Measurements from ENCODE around the gene ASGR1.

Gene ASGR1

GRCh38 chr17:7179317-7180254 lies at the start of gene ASGR1:
Gene ASGR1 (minus strand): TSS chr17:7179370. CDS start chr17:7178563, 807 bp downstream.
- TF ChIP-seq ZBTB7A (IDR thresholded peaks at IDR 0.05; ENCODE audit: low read depth) (no peak), EP300 (IDR thresholded peaks at IDR 0.05; ENCODE audit: borderline replicate concordance) (no peak), FOXM1 (IDR thresholded peaks at IDR 0.05; ENCODE audit: borderline replicate concordance, low read depth) (no peak), TCF12 (IDR thresholded peaks at IDR 0.05; ENCODE audit: low read depth) (no peak), TEAD4 (IDR thresholded peaks at IDR 0.05) (no peak), TAF1 (IDR thresholded peaks at IDR 0.05; ENCODE audit: low read depth) (no peak), NFIC (IDR thresholded peaks at IDR 0.05) (no peak), CEBPB (IDR thresholded peaks at IDR 0.05) (no peak), USF1 (IDR thresholded peaks at IDR 0.05) (no peak), RAD21 (IDR thresholded peaks at IDR 0.05; ENCODE audit: low read depth) (no peak), CREB1 (IDR thresholded peaks at IDR 0.05; ENCODE audit: low read depth) (no peak), EGR1 (IDR thresholded peaks at IDR 0.05) (no peak), YY1 (IDR thresholded peaks at IDR 0.05; ENCODE audit: low read depth) (no peak), REST (IDR thresholded peaks at IDR 0.05; ENCODE audit: low read depth) (no peak), MAX (IDR thresholded peaks at IDR 0.05) (no peak)

- no peak for TF ChIP-seq CEBPB (IDR thresholded peaks at IDR 0.05)
Observed at GRCh38 chr17:7228920-7229319, 49.8 kb upstream of the ASGR1 start.

- TF ChIP-seq NFIC (IDR thresholded peaks at IDR 0.05) (no peak), EGR1 (IDR thresholded peaks at IDR 0.05) (no peak), MAX (IDR thresholded peaks at IDR 0.05) (no peak)
Observed at GRCh38 chr17:7226721-7227710, 47.8 kb upstream of the ASGR1 start.

GRCh38 chr17:7225711-7226331 lies 46.7 kb upstream of the ASGR1 start:
- no peak for TF ChIP-seq TAF1 (IDR thresholded peaks at IDR 0.05; ENCODE audit: low read depth)
- TF ChIP-seq RAD21 (IDR thresholded peaks at IDR 0.05; ENCODE audit: low read depth), result no peak
- TF ChIP-seq CEBPB (IDR thresholded peaks at IDR 0.05), result no peak

GRCh38 chr17:7224661-7225111 lies 45.5 kb upstream of the ASGR1 start:
- no peak for TF ChIP-seq RAD21 (IDR thresholded peaks at IDR 0.05; ENCODE audit: low read depth)
- TF ChIP-seq CREB1 (IDR thresholded peaks at IDR 0.05; ENCODE audit: low read depth), result no peak

GRCh38 chr17:7224110-7224509 lies 44.9 kb upstream of the ASGR1 start:
- TF ChIP-seq EP300 (IDR thresholded peaks at IDR 0.05; ENCODE audit: borderline replicate concordance) (no peak), YY1 (IDR thresholded peaks at IDR 0.05; ENCODE audit: low read depth) (no peak), TCF12 (IDR thresholded peaks at IDR 0.05; ENCODE audit: low read depth) (no peak), CREB1 (IDR thresholded peaks at IDR 0.05; ENCODE audit: low read depth) (no peak), TEAD4 (IDR thresholded peaks at IDR 0.05) (no peak), CEBPB (IDR thresholded peaks at IDR 0.05) (no peak), MAX (IDR thresholded peaks at IDR 0.05) (no peak), EGR1 (IDR thresholded peaks at IDR 0.05) (no peak), USF1 (IDR thresholded peaks at IDR 0.05) (no peak), REST (IDR thresholded peaks at IDR 0.05; ENCODE audit: low read depth) (no peak)

Measured in Ishikawa (cell line).